Right lobe of liver (tissue), 6 donors: ENCODE measurements around the gene DENND4A. TPM values are rescaled to one million over a fixed set of nuclear protein-coding genes. Genes with fewer than 3 reads are reported as not detected.

Source experiments
- ATAC-seq, 4 donors: fragments of 200-7000 bp; cut with Tn5 transposase; one replicate each; pipeline ENCODE4 v1.9.1; 2020; ENCODE audit warnings: mild to moderate bottlenecking in 4 of 4, moderate library complexity in 4 of 4
- DNase-seq, 3 donors: peaks; one replicate each; pipeline ENCODE4 v3.0.0-alpha.2; 2020
- H3K27ac ChIP-seq, 3 donors: fragments of 200-600 bp; one replicate each; pipeline ENCODE4 v1.8.0; 2022
- H3K27me3 ChIP-seq, 2 donors: fragments of 200-600 bp; one replicate each; pipeline ENCODE4 v1.8.0; 2022
- H3K36me3 ChIP-seq, 4 donors: fragments of 200-600 bp; sonication (generic) in 1 of 4; one replicate each; pipeline versions ENCODE4 v1.5.1 to v1.8.0; 2017 to 2022; ENCODE audit warnings: control low read depth in 1 of 4
- H3K4me1 ChIP-seq, 4 donors: fragments of 200-600 bp; sonication (generic) in 1 of 4; one replicate each; pipeline versions ENCODE4 v1.5.1 to v1.8.0; 2017 to 2022; ENCODE audit warnings: control low read depth in 1 of 4
- H3K4me3 ChIP-seq, 3 donors: fragments of 200-600 bp; one replicate each; pipeline ENCODE4 v1.8.0; 2022
- H3K9me3 ChIP-seq, 4 donors: fragments of 200-600 bp; sonication (generic) in 1 of 4; one replicate each; pipeline versions ENCODE4 v1.5.1 to v1.8.0; 2017 to 2022; ENCODE audit warnings: control low read depth in 1 of 4
- POLR2A ChIP-seq: fragments of 450-650 bp; IDR thresholded peaks from one replicate; pipeline ENCODE4 v1.6.1; 2017; ENCODE audit warnings: antibody characterized with exemption, mild to moderate bottlenecking
- WGBS: methylation state at CpG from one replicate; pipeline ENCODE4 v1.1.6; 2018; ENCODE audit warnings: low coverage, low lambda C conversion rate; ENCODE audit not compliant: insufficient coverage; ENCODE audit errors: missing lambda C conversion rate; 5-methylcytosine and 5-hydroxymethylcytosine counted together
- intact Hi-C, 2 donors: fragments of 100-400 bp; cut with DNase I; formaldehyde crosslinking; loops; one replicate each; pipeline versions ENCODE4 v1.11.2 to v1.14.1; 2022
- total RNA-seq, 6 experiments: library from RNA; depleted of rRNA in 2 of 6; stranded (reverse); fragments of >200 nt in 2 of 6; fragmentation: NEBNext Ultra II Directional in 3 of 6; extraction: Animal tissue kit (Norgen Biotek cat#: 25700) in 3 of 6; gene quantifications; one replicate each; pipeline versions ENCODE4 v1.1.0 to v1.2.4, GENCODE V29; 2016 to 2023
- TF ChIP-seq, protein P1 (sequence below), 4 donors: fragments of 200-600 bp in 3 of 4; fragments of 450-650 bp in 1 of 4; IDR thresholded peaks; one replicate each; pipeline versions ENCODE4 v1.5.1 to v1.8.0; 2016 to 2022; ENCODE audit warnings: antibody characterized with exemption in 4 of 4, mild to moderate bottlenecking in 2 of 4
- donor health status: DM: no; HTN: yes; CAD: no.
- donor health status: DM: no; HTN: no; CAD: no.
- donor health status: DM: no; HTN: no; CAD: no.
- donor health status: DM: no; HTN: yes; CAD: no.
- donor health status: DM: no; HTN: yes; CAD: no.

The DENND4A gene
- total RNA-seq, 6 experiments from 2014 or later: 12.7 to 32.4 (median 21.5) TPM

- H3K9me3 ChIP-seq: no peaks in the 10 kb centered on the region
- ATAC-seq (no peak), DNase-seq (no peak)
- 85% methylated on average over 4 of the region's 4 CpGs for WGBS
- no peaks in the 10 kb centered on the region for H3K36me3 ChIP-seq
- no peaks in the 10 kb centered on the region for H3K4me1 ChIP-seq
- no peak overlapping the region for H3K27ac ChIP-seq
- H3K27me3 ChIP-seq: no peaks in the 10 kb centered on the region
- intact Hi-C loops: no loop called here
- no peak overlapping the region for H3K4me3 ChIP-seq
- TF ChIP-seq POLR2A: no peak
- TF ChIP-seq, protein P1, sequence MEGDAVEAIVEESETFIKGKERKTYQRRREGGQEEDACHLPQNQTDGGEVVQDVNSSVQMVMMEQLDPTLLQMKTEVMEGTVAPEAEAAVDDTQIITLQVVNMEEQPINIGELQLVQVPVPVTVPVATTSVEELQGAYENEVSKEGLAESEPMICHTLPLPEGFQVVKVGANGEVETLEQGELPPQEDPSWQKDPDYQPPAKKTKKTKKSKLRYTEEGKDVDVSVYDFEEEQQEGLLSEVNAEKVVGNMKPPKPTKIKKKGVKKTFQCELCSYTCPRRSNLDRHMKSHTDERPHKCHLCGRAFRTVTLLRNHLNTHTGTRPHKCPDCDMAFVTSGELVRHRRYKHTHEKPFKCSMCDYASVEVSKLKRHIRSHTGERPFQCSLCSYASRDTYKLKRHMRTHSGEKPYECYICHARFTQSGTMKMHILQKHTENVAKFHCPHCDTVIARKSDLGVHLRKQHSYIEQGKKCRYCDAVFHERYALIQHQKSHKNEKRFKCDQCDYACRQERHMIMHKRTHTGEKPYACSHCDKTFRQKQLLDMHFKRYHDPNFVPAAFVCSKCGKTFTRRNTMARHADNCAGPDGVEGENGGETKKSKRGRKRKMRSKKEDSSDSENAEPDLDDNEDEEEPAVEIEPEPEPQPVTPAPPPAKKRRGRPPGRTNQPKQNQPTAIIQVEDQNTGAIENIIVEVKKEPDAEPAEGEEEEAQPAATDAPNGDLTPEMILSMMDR (IDR thresholded peaks at IDR 0.05): no peak
These were observed 159.2 kb downstream of the DENND4A start for GRCh38 chr15:65632780-65633375.

DNA sequence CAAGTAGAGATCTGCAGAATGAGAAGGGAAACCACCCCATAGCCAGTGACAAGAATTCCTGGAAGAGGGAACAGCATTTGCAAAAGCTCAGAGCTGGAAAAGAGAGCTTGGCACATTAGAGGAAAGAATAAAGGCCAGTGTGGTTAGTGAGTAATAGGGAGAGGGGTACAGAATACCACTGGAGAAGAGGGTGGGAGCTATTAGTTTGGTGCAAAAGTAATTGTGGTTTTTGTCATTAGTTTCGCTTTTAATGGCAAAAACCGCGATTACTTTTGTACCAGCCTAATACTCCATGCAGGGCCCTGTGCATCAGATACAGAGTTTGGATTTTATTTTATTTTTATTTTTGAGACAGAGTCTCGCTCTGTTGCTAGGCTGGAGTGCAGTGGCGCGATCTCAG is 160.6 kb downstream of the DENND4A start:
- no peaks in the 10 kb centered on the region for H3K27me3 ChIP-seq
- 80% methylated on average over 5 of the region's 6 CpGs for WGBS
- no peak overlapping the region for H3K4me3 ChIP-seq
- DNase-seq (no peak), ATAC-seq (no peak)
- no peak overlapping the region for H3K27ac ChIP-seq
- no peaks in the 10 kb centered on the region for H3K9me3 ChIP-seq
- no peaks in the 10 kb centered on the region for H3K4me1 ChIP-seq
- intact Hi-C loops: no loop called here
- TF ChIP-seq, protein P1 (IDR thresholded peaks at IDR 0.05): no peak
- no peak for TF ChIP-seq POLR2A
- H3K36me3 ChIP-seq: no peaks in the 10 kb centered on the region

GRCh38 chr15:65630760-65631159 is 161.3 kb downstream of the DENND4A start:
- 85% methylated on average over 5 of the region's 5 CpGs for WGBS
- no peaks in the 10 kb centered on the region for H3K27me3 ChIP-seq
- DNase-seq (no peak), ATAC-seq (no peak)
- H3K4me1 ChIP-seq: no peaks in the 10 kb centered on the region
- no peaks in the 10 kb centered on the region for H3K9me3 ChIP-seq
- TF ChIP-seq POLR2A: no peak
- TF ChIP-seq, protein P1 (IDR thresholded peaks at IDR 0.05): no peak
- H3K4me3 ChIP-seq: no peak overlapping the region
- intact Hi-C loops: no loop called here
- no peak overlapping the region for H3K27ac ChIP-seq
- no peaks in the 10 kb centered on the region for H3K36me3 ChIP-seq

- ATAC-seq (no peak), DNase-seq (no peak)
- Histone ChIP-seq H3K27ac (no peak overlapping the region), H3K4me1 (no peaks in the 10 kb centered on the region), H3K36me3 (no peaks in the 10 kb centered on the region), H3K4me3 (no peak overlapping the region), H3K27me3 (no peaks in the 10 kb centered on the region), H3K9me3 (no peaks in the 10 kb centered on the region)
- TF ChIP-seq, protein P1 (IDR thresholded peaks at IDR 0.05): no peak
- TF ChIP-seq POLR2A: no peak
- WGBS: 91% methylated on average over 3 of the region's 3 CpGs
- intact Hi-C loops: no loop called here
These were observed 162.5 kb downstream of the DENND4A start for GRCh38 chr15:65629548-65629947.

DNA sequence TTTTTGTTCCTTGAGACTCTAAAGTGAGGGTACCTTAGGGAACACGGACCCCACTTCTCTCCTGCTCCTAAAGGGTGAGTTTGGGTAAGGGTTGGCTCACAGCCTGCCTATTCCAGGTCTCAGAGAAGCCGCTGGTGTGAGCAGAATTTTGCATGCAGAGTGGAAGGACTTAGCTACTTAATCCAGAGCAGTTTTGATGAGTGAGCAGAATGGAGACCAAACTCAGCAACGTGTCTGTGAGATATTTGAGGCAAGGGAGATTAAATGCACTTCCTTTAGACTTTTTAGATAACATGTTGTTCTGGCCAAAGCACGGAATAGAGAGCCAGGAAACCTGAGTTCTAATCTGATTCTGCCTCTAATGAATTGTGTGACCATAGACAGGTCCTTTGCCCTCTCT is 165.2 kb downstream of the DENND4A start:
- Histone ChIP-seq H3K27me3 (no peaks in the 10 kb centered on the region), H3K9me3 (no peaks in the 10 kb centered on the region), H3K36me3 (no peaks in the 10 kb centered on the region), H3K27ac (no peak overlapping the region), H3K4me3 (no peak overlapping the region), H3K4me1 (no peaks in the 10 kb centered on the region)
- TF ChIP-seq, protein P1 (IDR thresholded peaks at IDR 0.05): no peak
- no peak for TF ChIP-seq POLR2A
- 58% methylated on average over 4 of the region's 4 CpGs for WGBS
- DNase-seq (no peak), ATAC-seq (peak in 1 of 4 donors; percentile 14)
- intact Hi-C loops: no loop called here
